GM12878 (cell line): ENCODE measurements around the gene MUSK. TPM values are rescaled to one million over a fixed set of nuclear protein-coding genes. Genes with fewer than 3 reads are reported as not detected.

Experiments
- ATAC-seq: fragments of 200-7000 bp; cut with Tn5 transposase; 3 replicates; pipeline ENCODE4 v1.9.1; 2020; ENCODE audit warnings: mild to moderate bottlenecking, moderate library complexity
- BruUV-seq: library from RNA; stranded (reverse); fragments of 400-500 nt; replicated peaks from 2 replicates; lab custom pipeline; 2021; lab: Mats Ljungman, UMichigan
- CTCF ChIA-PET: fragments of 300-600 bp; sonication (Branson Sonifier 250); formaldehyde crosslinking; extraction: SDS; loops from one replicate; lab custom pipeline; 2021; ENCODE audit warnings: inconsistent platforms; lab: Yijun Ruan, JAX
- POLR2A ChIA-PET: fragments of 350-600 bp; formaldehyde crosslinking; extraction: SDS; loops from one replicate; lab custom pipeline; 2021; ENCODE audit warnings: inconsistent platforms; lab: Charles Lee
- RAD21 ChIA-PET: fragments of 300-600 bp; sonication (Branson Sonifier 250); formaldehyde crosslinking; loops from one replicate; lab custom pipeline; 2023; ENCODE audit warnings: antibody characterized with exemption; ENCODE audit not compliant: unreplicated experiment; lab: Charles Lee
- SMC1A ChIA-PET: fragments of 300-600 bp; sonication (Branson Sonifier 250); formaldehyde crosslinking; loops from one replicate; lab custom pipeline; 2023; ENCODE audit not compliant: unreplicated experiment, uncharacterized antibody; lab: Charles Lee
- DNase-seq: peaks from one replicate; pipeline ENCODE4 v3.0.0-alpha.2; 2011; ENCODE audit warnings: low read depth, low spot score
- FAIRE-seq: peaks from 3 replicates; lab custom pipeline; 2011; peaks lifted over from hg19 to GRCh38; lab: Jason Lieb, UNC
- H2AFZ ChIP-seq: 2 replicates; pipeline ENCODE4 v1.6.0; 2011; ENCODE audit warnings: low read depth, low read length, control low read depth; ENCODE audit not compliant: control insufficient read depth
- H3K27ac ChIP-seq: 2 replicates; pipeline ENCODE4 v1.5.1; 2011; ENCODE audit warnings: control low read depth; ENCODE audit not compliant: control insufficient read depth, insufficient read depth
- H3K27me3 ChIP-seq, 2 experiments: replicated peaks in 1 of 2; 2 replicates each; pipeline versions ENCODE4 v1.6.0 to v1.6.1; 2011; ENCODE audit warnings: low read length in 1 of 2; ENCODE audit not compliant: control insufficient read depth in 2 of 2, insufficient read depth in 2 of 2
- H3K36me3 ChIP-seq, 2 experiments: 2 replicates each; pipeline ENCODE4 v1.5.1; 2011; ENCODE audit warnings: low read length in 1 of 2; ENCODE audit not compliant: control insufficient read depth in 2 of 2, insufficient read depth in 2 of 2
- H3K4me1 ChIP-seq: 2 replicates; pipeline ENCODE4 v1.6.1; 2011; ENCODE audit warnings: mild to moderate bottlenecking, low read length, moderate library complexity, mixed read lengths; ENCODE audit not compliant: control insufficient read depth, insufficient read depth
- H3K4me2 ChIP-seq: 2 replicates; pipeline ENCODE4 v1.6.0; 2011; ENCODE audit warnings: control low read depth; ENCODE audit not compliant: control insufficient read depth, insufficient read depth
- H3K4me3 ChIP-seq: fragments of 200-600 bp; sonication (generic); 2 replicates; pipeline ENCODE4 v1.5.1; 2016
- H3K79me2 ChIP-seq: 2 replicates; pipeline ENCODE4 v1.6.0; 2011; ENCODE audit warnings: low read length; ENCODE audit not compliant: control insufficient read depth, insufficient read depth
- H3K9ac ChIP-seq: 2 replicates; pipeline ENCODE4 v1.8.0; 2011; ENCODE audit warnings: low read length, control low read depth, mixed read lengths; ENCODE audit not compliant: control insufficient read depth, insufficient read depth
- H3K9me3 ChIP-seq: replicated peaks from 3 replicates; pipeline ENCODE4 v1.5.1; 2011; ENCODE audit warnings: mild to moderate bottlenecking, low read length; ENCODE audit not compliant: control insufficient read depth, insufficient read depth
- H4K20me1 ChIP-seq: 2 replicates; pipeline ENCODE4 v1.6.0; 2011; ENCODE audit not compliant: control insufficient read depth, insufficient read depth
- ATF7 ChIP-seq: fragments of 450-650 bp; IDR thresholded peaks from 2 replicates; pipeline ENCODE4 v1.6.1; 2016; ENCODE audit warnings: low read depth, mild to moderate bottlenecking
- CBX5 ChIP-seq: sonication (generic); IDR thresholded peaks from 2 replicates; pipeline ENCODE4 v1.6.1; 2016; ENCODE audit warnings: low read depth, moderate library complexity, mild to moderate bottlenecking, inconsistent platforms
- GABPA ChIP-seq: IDR thresholded peaks from 2 replicates; pipeline ENCODE4 v1.6.1; 2014; ENCODE audit warnings: antibody characterized with exemption, low read depth, mild to moderate bottlenecking, inconsistent platforms
- IRF4 ChIP-seq: IDR thresholded peaks from 2 replicates; pipeline ENCODE4 v1.6.1; 2011; ENCODE audit warnings: low read depth, low read length
- KDM1A ChIP-seq: fragments of 200-600 bp; sonication (generic); IDR thresholded peaks from 2 replicates; pipeline ENCODE4 v1.6.1; 2016; ENCODE audit warnings: borderline replicate concordance
- MEF2B ChIP-seq: fragments of 450-650 bp; IDR thresholded peaks from 2 replicates; pipeline ENCODE4 v1.6.1; 2018; ENCODE audit warnings: mild to moderate bottlenecking, moderate library complexity; ENCODE audit not compliant: partially characterized antibody, poor library complexity, severe bottlenecking
- SREBF1 ChIP-seq: IDR thresholded peaks from 2 replicates; pipeline ENCODE4 v1.6.1; 2012; ENCODE audit warnings: mild to moderate bottlenecking, low read length
- WGBS: methylation state at CpG from one replicate; pipeline ENCODE4 v1.1.6; 2016; ENCODE audit warnings: low lambda C conversion rate; ENCODE audit not compliant: insufficient replicate concordance, insufficient coverage; ENCODE audit errors: missing lambda C conversion rate; 5-methylcytosine and 5-hydroxymethylcytosine counted together
- in situ Hi-C: fragments of 300-500 bp; cut with MboI; formaldehyde crosslinking; loops from 9 replicates; pipeline ENCODE4 v1.14.3; 2018; ENCODE audit warnings: mixed read lengths
- intact Hi-C: fragments of 100-400 bp; cut with micrococcal nuclease; formaldehyde crosslinking; loops from one replicate; pipeline ENCODE4 v1.14.2; 2022; ENCODE audit not compliant: unreplicated experiment
- polyA plus RNA-seq, 11 experiments: library from polyadenylated mRNA; depleted of rRNA in 4 of 11; unstranded in 6 of 11; stranded (reverse) in 5 of 11; fragments of >200 nt; fragmentation: Nextera tagmentation in 4 of 11; fragmentation: Illumina TruSeq in 1 of 11; extraction: Ambion mirVana in 4 of 11; extraction: Trizol in 1 of 11; gene quantifications; 1 replicate in 1 of 11; 2 replicates in 10 of 11; pipeline versions ENCODE4 v1.2.1 to v1.2.3, GENCODE V29; 2011 to 2016; ENCODE audit warnings: inconsistent platforms in 2 of 11, missing spikeins in 2 of 11, low read depth in 1 of 11
- total RNA-seq, 4 experiments: library from RNA; depleted of rRNA in 3 of 4; stranded (reverse); fragments of >200 nt in 3 of 4; fragmentation: Illumina TruSeq in 1 of 4; extraction: Trizol in 1 of 4; gene quantifications; 2 replicates each; pipeline versions ENCODE4 v1.2.1 to v1.2.3, GENCODE V29; 2013 to 2021
- TF ChIP-seq, protein P1 (sequence below): IDR thresholded peaks from 2 replicates; pipeline ENCODE4 v1.6.1; 2011; ENCODE audit warnings: low read depth, low read length, improper control_type of control experiment, borderline replicate concordance
- TF ChIP-seq, protein P2 (sequence below): fragments of 450-650 bp; conservative IDR thresholded peaks from 2 replicates; pipeline ENCODE4 v1.6.1; 2017; ENCODE audit warnings: mild to moderate bottlenecking, moderate library complexity
- TF ChIP-seq, protein P3 (sequence below): IDR thresholded peaks from 2 replicates; pipeline ENCODE4 v1.6.1; 2011; ENCODE audit warnings: mild to moderate bottlenecking, low read depth, low read length, moderate library complexity; ENCODE audit not compliant: insufficient replicate concordance
- TF ChIP-seq, protein P4 (sequence below): IDR thresholded peaks from 2 replicates; pipeline ENCODE4 v1.6.1; 2012; ENCODE audit warnings: improper control_type of control experiment, low read depth, low read length; ENCODE audit not compliant: insufficient replicate concordance
- TF ChIP-seq, protein P5 (sequence below), 3 experiments: IDR thresholded peaks in 2 of 3; conservative IDR thresholded peaks in 1 of 3; 2 replicates each; pipeline ENCODE4 v1.5.1; 2011; ENCODE audit warnings: low read depth in 3 of 3, low read length in 3 of 3, mild to moderate bottlenecking in 3 of 3, control low read depth in 2 of 3, moderate library complexity in 2 of 3, inconsistent platforms in 1 of 3, mixed read lengths in 1 of 3; ENCODE audit not compliant: control insufficient read depth in 2 of 3, insufficient read depth in 1 of 3; ENCODE audit errors: extremely low read depth in 1 of 3

MUSK gene
- total and polyA plus RNA-seq, 10 of the 15 experiments (the other 5 are each of a cell fraction or from before 2014, with no cell fraction given) = 0.04 to 0.19 (median 0.10) TPM; not detected in 5

DNA sequence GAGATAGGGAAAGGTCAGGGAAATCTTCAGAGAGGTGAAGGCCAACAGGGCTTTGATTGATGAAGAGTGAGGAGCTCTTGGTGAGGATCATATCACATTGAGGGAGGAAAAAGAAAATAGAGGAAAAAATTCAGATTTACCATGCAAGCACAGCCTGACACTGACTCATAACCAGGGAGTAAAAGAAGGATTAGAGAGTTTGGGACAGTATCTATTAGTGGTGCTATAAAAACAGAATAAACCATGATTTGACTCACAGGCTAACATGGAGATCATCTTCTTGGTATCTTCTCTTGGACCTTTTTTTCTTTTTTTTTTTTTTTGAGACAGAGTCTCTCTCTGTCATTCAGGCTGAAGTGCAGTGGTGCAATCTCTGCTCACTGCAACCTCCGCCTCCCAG, 44.4 kb downstream of the MUSK start:
- RAD21 ChIA-PET = no interaction called here
- WGBS = 88% methylated on average over 1 of the region's 1 CpG
- in situ Hi-C loops = no loop called here

More for the DNA sequence above, 44.4 kb downstream of the MUSK start:
- intact Hi-C loops = loop anchor here (5.0 kb wide), 1 partner anchor 49 kb away; no protein-coding TSS in a partner anchor
- BruUV-seq = no TSS peak
- ATAC-seq (no peak), DNase-seq (no peak), FAIRE-seq (no peak)
- SMC1A ChIA-PET = interaction anchor here (5.0 kb wide), 1 partner anchor 14 kb away, joined by 27 read pairs; no protein-coding TSS in a partner anchor
- POLR2A ChIA-PET = interaction anchor here (0.6 kb wide), 1 partner anchor 16 kb away, joined by 8 read pairs; no protein-coding TSS in a partner anchor
- TF ChIP-seq SREBF1 = no peak
- TF ChIP-seq IRF4 = no peak
- TF ChIP-seq, protein P1, sequence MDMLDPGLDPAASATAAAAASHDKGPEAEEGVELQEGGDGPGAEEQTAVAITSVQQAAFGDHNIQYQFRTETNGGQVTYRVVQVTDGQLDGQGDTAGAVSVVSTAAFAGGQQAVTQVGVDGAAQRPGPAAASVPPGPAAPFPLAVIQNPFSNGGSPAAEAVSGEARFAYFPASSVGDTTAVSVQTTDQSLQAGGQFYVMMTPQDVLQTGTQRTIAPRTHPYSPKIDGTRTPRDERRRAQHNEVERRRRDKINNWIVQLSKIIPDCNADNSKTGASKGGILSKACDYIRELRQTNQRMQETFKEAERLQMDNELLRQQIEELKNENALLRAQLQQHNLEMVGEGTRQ = no peak
- TF ChIP-seq, protein P2, sequence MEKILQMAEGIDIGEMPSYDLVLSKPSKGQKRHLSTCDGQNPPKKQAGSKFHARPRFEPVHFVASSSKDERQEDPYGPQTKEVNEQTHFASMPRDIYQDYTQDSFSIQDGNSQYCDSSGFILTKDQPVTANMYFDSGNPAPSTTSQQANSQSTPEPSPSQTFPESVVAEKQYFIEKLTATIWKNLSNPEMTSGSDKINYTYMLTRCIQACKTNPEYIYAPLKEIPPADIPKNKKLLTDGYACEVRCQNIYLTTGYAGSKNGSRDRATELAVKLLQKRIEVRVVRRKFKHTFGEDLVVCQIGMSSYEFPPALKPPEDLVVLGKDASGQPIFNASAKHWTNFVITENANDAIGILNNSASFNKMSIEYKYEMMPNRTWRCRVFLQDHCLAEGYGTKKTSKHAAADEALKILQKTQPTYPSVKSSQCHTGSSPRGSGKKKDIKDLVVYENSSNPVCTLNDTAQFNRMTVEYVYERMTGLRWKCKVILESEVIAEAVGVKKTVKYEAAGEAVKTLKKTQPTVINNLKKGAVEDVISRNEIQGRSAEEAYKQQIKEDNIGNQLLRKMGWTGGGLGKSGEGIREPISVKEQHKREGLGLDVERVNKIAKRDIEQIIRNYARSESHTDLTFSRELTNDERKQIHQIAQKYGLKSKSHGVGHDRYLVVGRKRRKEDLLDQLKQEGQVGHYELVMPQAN = no peak
- TF ChIP-seq, protein P3, sequence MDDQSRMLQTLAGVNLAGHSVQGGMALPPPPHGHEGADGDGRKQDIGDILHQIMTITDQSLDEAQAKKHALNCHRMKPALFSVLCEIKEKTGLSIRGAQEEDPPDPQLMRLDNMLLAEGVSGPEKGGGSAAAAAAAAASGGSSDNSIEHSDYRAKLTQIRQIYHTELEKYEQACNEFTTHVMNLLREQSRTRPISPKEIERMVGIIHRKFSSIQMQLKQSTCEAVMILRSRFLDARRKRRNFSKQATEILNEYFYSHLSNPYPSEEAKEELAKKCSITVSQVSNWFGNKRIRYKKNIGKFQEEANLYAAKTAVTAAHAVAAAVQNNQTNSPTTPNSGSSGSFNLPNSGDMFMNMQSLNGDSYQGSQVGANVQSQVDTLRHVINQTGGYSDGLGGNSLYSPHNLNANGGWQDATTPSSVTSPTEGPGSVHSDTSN = no peak
- TF ChIP-seq ATF7 = no peak
- TF ChIP-seq, protein P4, sequence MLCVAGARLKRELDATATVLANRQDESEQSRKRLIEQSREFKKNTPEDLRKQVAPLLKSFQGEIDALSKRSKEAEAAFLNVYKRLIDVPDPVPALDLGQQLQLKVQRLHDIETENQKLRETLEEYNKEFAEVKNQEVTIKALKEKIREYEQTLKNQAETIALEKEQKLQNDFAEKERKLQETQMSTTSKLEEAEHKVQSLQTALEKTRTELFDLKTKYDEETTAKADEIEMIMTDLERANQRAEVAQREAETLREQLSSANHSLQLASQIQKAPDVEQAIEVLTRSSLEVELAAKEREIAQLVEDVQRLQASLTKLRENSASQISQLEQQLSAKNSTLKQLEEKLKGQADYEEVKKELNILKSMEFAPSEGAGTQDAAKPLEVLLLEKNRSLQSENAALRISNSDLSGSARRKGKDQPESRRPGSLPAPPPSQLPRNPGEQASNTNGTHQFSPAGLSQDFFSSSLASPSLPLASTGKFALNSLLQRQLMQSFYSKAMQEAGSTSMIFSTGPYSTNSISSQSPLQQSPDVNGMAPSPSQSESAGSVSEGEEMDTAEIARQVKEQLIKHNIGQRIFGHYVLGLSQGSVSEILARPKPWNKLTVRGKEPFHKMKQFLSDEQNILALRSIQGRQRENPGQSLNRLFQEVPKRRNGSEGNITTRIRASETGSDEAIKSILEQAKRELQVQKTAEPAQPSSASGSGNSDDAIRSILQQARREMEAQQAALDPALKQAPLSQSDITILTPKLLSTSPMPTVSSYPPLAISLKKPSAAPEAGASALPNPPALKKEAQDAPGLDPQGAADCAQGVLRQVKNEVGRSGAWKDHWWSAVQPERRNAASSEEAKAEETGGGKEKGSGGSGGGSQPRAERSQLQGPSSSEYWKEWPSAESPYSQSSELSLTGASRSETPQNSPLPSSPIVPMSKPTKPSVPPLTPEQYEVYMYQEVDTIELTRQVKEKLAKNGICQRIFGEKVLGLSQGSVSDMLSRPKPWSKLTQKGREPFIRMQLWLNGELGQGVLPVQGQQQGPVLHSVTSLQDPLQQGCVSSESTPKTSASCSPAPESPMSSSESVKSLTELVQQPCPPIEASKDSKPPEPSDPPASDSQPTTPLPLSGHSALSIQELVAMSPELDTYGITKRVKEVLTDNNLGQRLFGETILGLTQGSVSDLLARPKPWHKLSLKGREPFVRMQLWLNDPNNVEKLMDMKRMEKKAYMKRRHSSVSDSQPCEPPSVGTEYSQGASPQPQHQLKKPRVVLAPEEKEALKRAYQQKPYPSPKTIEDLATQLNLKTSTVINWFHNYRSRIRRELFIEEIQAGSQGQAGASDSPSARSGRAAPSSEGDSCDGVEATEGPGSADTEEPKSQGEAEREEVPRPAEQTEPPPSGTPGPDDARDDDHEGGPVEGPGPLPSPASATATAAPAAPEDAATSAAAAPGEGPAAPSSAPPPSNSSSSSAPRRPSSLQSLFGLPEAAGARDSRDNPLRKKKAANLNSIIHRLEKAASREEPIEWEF = no peak
- no peak for TF ChIP-seq GABPA
- TF ChIP-seq KDM1A = no peak
- TF ChIP-seq MEF2B = no peak
- TF ChIP-seq CBX5 = no peak
- TF ChIP-seq, protein P5, sequence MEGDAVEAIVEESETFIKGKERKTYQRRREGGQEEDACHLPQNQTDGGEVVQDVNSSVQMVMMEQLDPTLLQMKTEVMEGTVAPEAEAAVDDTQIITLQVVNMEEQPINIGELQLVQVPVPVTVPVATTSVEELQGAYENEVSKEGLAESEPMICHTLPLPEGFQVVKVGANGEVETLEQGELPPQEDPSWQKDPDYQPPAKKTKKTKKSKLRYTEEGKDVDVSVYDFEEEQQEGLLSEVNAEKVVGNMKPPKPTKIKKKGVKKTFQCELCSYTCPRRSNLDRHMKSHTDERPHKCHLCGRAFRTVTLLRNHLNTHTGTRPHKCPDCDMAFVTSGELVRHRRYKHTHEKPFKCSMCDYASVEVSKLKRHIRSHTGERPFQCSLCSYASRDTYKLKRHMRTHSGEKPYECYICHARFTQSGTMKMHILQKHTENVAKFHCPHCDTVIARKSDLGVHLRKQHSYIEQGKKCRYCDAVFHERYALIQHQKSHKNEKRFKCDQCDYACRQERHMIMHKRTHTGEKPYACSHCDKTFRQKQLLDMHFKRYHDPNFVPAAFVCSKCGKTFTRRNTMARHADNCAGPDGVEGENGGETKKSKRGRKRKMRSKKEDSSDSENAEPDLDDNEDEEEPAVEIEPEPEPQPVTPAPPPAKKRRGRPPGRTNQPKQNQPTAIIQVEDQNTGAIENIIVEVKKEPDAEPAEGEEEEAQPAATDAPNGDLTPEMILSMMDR (IDR thresholded peaks at IDR 0.05 in 2 of 3, conservative IDR thresholded peaks at IDR 0.05 in 1 of 3; ENCODE audit: control insufficient read depth in 2 of 3, extremely low read depth in 1 of 3, insufficient read depth in 1 of 3, low read depth in 3 of 3, low read length in 3 of 3) = no peak
- Histone ChIP-seq H4K20me1 (no peaks in the 10 kb centered on the region), H3K27ac (no peak overlapping the region), H3K79me2 (no peaks in the 10 kb centered on the region), H3K9me3 (no peaks in the 10 kb centered on the region), H3K36me3 (no peaks in the 10 kb centered on the region), H3K4me1 (no peaks in the 10 kb centered on the region), H2AFZ (no peak overlapping the region), H3K4me3 (no peak overlapping the region), H3K9ac (no peak overlapping the region), H3K27me3 (no peaks in the 10 kb centered on the region; a peak in 1 of 4 replicates), H3K4me2 (no peak overlapping the region)
- CTCF ChIA-PET = interaction anchor here (1.0 kb wide), 1 partner anchor 11 kb away, joined by 4 read pairs; no protein-coding TSS in a partner anchor
